Osteoblast (primary cell): Measurements from ENCODE around the gene CTBP2. TPM values are rescaled to one million over a fixed set of nuclear protein-coding genes. Genes with fewer than 3 reads are reported as not detected.

ENCODE experiments used
- DNase-seq: peaks from one replicate; pipeline ENCODE4 v3.0.0; 2011; ENCODE audit warnings: low spot score, mixed read lengths; ENCODE audit not compliant: insufficient read length; ENCODE audit errors: missing footprints
- H2AFZ ChIP-seq: 2 replicates; pipeline ENCODE4 v1.6.0; 2011; ENCODE audit warnings: mild to moderate bottlenecking, low read length
- H3K27ac ChIP-seq: 2 replicates; pipeline ENCODE4 v1.5.1; 2011; ENCODE audit warnings: mild to moderate bottlenecking, low read depth, low read length, moderate library complexity
- H3K27me3 ChIP-seq: 2 replicates; pipeline ENCODE4 v1.6.0; 2012; ENCODE audit warnings: mild to moderate bottlenecking, control low read depth, inconsistent platforms, low read length, moderate library complexity; ENCODE audit not compliant: insufficient read depth
- H3K36me3 ChIP-seq: 2 replicates; pipeline ENCODE4 v1.5.1; 2011; ENCODE audit warnings: mild to moderate bottlenecking, low read length, control low read depth, moderate library complexity; ENCODE audit not compliant: insufficient read depth
- H3K4me1 ChIP-seq: 2 replicates; pipeline ENCODE4 v1.5.1; 2011; ENCODE audit warnings: mild to moderate bottlenecking, low read length, control low read depth, moderate library complexity; ENCODE audit not compliant: insufficient read depth
- H3K4me2 ChIP-seq: 2 replicates; pipeline ENCODE4 v1.6.0; 2011; ENCODE audit warnings: mild to moderate bottlenecking, low read length; ENCODE audit not compliant: insufficient read depth
- H3K4me3 ChIP-seq: fragments of 200-600 bp; sonication (generic); 3 replicates; pipeline ENCODE4 v1.5.1; 2012; ENCODE audit warnings: mild to moderate bottlenecking, low read length, inconsistent platforms; ENCODE audit not compliant: insufficient read depth
- H3K79me2 ChIP-seq: 2 replicates; pipeline ENCODE4 v1.6.0; 2012; ENCODE audit warnings: mild to moderate bottlenecking, low read length, control low read depth, inconsistent platforms; ENCODE audit not compliant: insufficient read depth
- H3K9me3 ChIP-seq: 2 replicates; pipeline ENCODE4 v1.5.1; 2011; ENCODE audit warnings: low read depth, low read length, control low read depth
- H4K20me1 ChIP-seq: 2 replicates; pipeline ENCODE4 v1.6.0; 2012; ENCODE audit warnings: mild to moderate bottlenecking, low read length, control low read depth; ENCODE audit not compliant: insufficient read depth
- total RNA-seq: library from RNA; depleted of rRNA; stranded (reverse); fragments of >200 nt; gene quantifications from 2 replicates; pipeline ENCODE4 v1.2.3, GENCODE V29; 2012
- TF ChIP-seq, protein P1 (sequence below): IDR thresholded peaks from 2 replicates; pipeline ENCODE4 v1.5.1; 2011; ENCODE audit warnings: mild to moderate bottlenecking, low read depth, low read length, moderate library complexity; ENCODE audit errors: extremely low read depth

CTBP2 gene
- total RNA-seq, 1 donor, result 65.9 TPM

GRCh38 chr10:125104559-125104958 is 55.8 kb downstream of the CTBP2 start:
- H3K9me3 ChIP-seq, result no peaks in the 10 kb centered on the region
- H4K20me1 ChIP-seq, result peaks cover 76% of the 10 kb centered on the region
- H3K4me1 ChIP-seq, result peaks cover 7% of the 10 kb centered on the region
- H3K4me2 ChIP-seq, result no peak overlapping the region
- TF ChIP-seq, protein P1, sequence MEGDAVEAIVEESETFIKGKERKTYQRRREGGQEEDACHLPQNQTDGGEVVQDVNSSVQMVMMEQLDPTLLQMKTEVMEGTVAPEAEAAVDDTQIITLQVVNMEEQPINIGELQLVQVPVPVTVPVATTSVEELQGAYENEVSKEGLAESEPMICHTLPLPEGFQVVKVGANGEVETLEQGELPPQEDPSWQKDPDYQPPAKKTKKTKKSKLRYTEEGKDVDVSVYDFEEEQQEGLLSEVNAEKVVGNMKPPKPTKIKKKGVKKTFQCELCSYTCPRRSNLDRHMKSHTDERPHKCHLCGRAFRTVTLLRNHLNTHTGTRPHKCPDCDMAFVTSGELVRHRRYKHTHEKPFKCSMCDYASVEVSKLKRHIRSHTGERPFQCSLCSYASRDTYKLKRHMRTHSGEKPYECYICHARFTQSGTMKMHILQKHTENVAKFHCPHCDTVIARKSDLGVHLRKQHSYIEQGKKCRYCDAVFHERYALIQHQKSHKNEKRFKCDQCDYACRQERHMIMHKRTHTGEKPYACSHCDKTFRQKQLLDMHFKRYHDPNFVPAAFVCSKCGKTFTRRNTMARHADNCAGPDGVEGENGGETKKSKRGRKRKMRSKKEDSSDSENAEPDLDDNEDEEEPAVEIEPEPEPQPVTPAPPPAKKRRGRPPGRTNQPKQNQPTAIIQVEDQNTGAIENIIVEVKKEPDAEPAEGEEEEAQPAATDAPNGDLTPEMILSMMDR, result no peak
- H3K79me2 ChIP-seq, result peaks cover 98% of the 10 kb centered on the region
- no peak overlapping the region for H3K27ac ChIP-seq
- no peak overlapping the region for H3K4me3 ChIP-seq
- no peak for DNase-seq
- no peak overlapping the region for H2AFZ ChIP-seq
- H3K36me3 ChIP-seq, result peaks cover 25% of the 10 kb centered on the region
- no peaks in the 10 kb centered on the region for H3K27me3 ChIP-seq

GRCh38 chr10:125103924-125104323 is 56.4 kb downstream of the CTBP2 start:
- TF ChIP-seq, protein P1, result no peak
- no peak overlapping the region for H3K4me2 ChIP-seq
- no peak overlapping the region for H3K4me3 ChIP-seq
- H3K36me3 ChIP-seq, result peaks cover 19% of the 10 kb centered on the region
- H3K9me3 ChIP-seq, result no peaks in the 10 kb centered on the region
- H4K20me1 ChIP-seq, result peaks cover 76% of the 10 kb centered on the region
- no peak overlapping the region for H2AFZ ChIP-seq
- H3K79me2 ChIP-seq, result peaks cover 98% of the 10 kb centered on the region
- H3K27ac ChIP-seq, result no peak overlapping the region
- no peaks in the 10 kb centered on the region for H3K27me3 ChIP-seq
- no peak for DNase-seq
- H3K4me1 ChIP-seq, result peaks cover 7% of the 10 kb centered on the region

- H3K4me3 ChIP-seq, result no peak overlapping the region
- TF ChIP-seq, protein P1, result no peak
- no peak overlapping the region for H3K4me2 ChIP-seq
- DNase-seq, result no peak
- no peak overlapping the region for H2AFZ ChIP-seq
- peaks cover 15% of the 10 kb centered on the region for H3K36me3 ChIP-seq
- H3K79me2 ChIP-seq, result peaks cover 98% of the 10 kb centered on the region
- H3K4me1 ChIP-seq, result peaks cover 7% of the 10 kb centered on the region
- H3K27ac ChIP-seq, result no peak overlapping the region
- no peaks in the 10 kb centered on the region for H3K9me3 ChIP-seq
- no peaks in the 10 kb centered on the region for H3K27me3 ChIP-seq
- peaks cover 75% of the 10 kb centered on the region for H4K20me1 ChIP-seq
Measured at GRCh38 chr10:125103466-125103865, 56.9 kb downstream of the CTBP2 start.

DNA sequence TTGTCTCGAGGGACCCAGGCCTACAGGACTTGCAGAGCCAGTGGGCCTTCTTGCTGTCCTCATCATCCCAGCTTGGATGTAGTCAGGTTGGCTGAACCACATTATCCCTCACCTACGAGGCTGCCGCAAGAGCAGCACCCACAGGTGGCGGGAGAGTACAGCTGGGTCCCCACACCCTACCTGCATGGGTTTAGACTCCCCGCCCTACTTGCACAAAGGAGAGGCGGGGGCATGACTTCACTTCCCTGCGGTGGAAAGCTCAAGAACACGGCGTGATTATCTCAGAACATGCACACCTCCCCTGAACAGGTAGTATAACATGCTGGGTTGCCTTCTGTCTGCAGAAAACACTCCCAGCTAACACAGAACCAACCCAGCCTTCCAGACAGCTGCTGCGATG is 57.5 kb downstream of the CTBP2 start:
- Histone ChIP-seq H3K4me1 (peaks cover 7% of the 10 kb centered on the region), H4K20me1 (peaks cover 74% of the 10 kb centered on the region), H3K4me2 (no peak overlapping the region), H3K9me3 (no peaks in the 10 kb centered on the region), H3K79me2 (peaks cover 98% of the 10 kb centered on the region), H3K27me3 (no peaks in the 10 kb centered on the region), H2AFZ (no peak overlapping the region), H3K4me3 (no peak overlapping the region), H3K36me3 (peaks cover 9% of the 10 kb centered on the region), H3K27ac (no peak overlapping the region)
- no peak for DNase-seq
- TF ChIP-seq, protein P1, result no peak
